H1 (cell line): ENCODE measurements around the gene OR14A16. TPM values are rescaled to one million over a fixed set of nuclear protein-coding genes. Genes with fewer than 3 reads are reported as not detected.

Experiments used
- JUN ChIP-seq: IDR thresholded peaks from 2 replicates; pipeline ENCODE4 v1.6.1; 2011; ENCODE audit warnings: low read depth, mild to moderate bottlenecking, improper control_type of control experiment, low read length
- KDM5A ChIP-seq: fragments of 200-600 bp; IDR thresholded peaks from 2 replicates; pipeline ENCODE4 v1.7.1; 2012; ENCODE audit warnings: mild to moderate bottlenecking, low read length, inconsistent platforms, mixed read lengths
- PHF8 ChIP-seq: fragments of 200-600 bp; sonication (generic); conservative IDR thresholded peaks from 2 replicates; pipeline ENCODE4 v1.7.1; 2012; ENCODE audit warnings: low read depth, mild to moderate bottlenecking, inconsistent platforms, low read length, moderate library complexity
- TAF1 ChIP-seq: IDR thresholded peaks from 2 replicates; pipeline ENCODE4 v1.6.1; 2011; ENCODE audit warnings: mild to moderate bottlenecking, low read depth, low read length
- ZNF274 ChIP-seq: IDR thresholded peaks from 2 replicates; pipeline ENCODE4 v1.7.0; 2012; ENCODE audit warnings: low read length, borderline replicate concordance; ENCODE audit errors: extremely low read depth
- polyA plus RNA-seq, 7 experiments: library from polyadenylated mRNA; depleted of rRNA in 3 of 7; stranded (reverse) in 5 of 7; unstranded in 2 of 7; fragments of >200 nt in 5 of 7; fragments of 200-250 nt in 2 of 7; gene quantifications; 1 replicate in 5 of 7; 2 replicates in 1 of 7; 4 replicates in 1 of 7; pipeline versions ENCODE4 v1.2.1 to v1.2.3, GENCODE V29; 2011 to 2013; ENCODE audit warnings: missing spikeins in 2 of 7, mixed read lengths in 2 of 7
- total RNA-seq: library from RNA; stranded (reverse); fragmentation: NEBNext Ultra II Directional; extraction: Animal tissue kit (Norgen Biotek cat#: 25700); gene quantifications from 2 replicates; pipeline ENCODE4 v1.2.1, GENCODE V29; 2021
- TF ChIP-seq, protein P1 (sequence below): fragments of 300-600 bp; sonication (generic); IDR thresholded peaks from 2 replicates; pipeline ENCODE4 v1.7.1; 2012; ENCODE audit warnings: low read length, moderate library complexity, mild to moderate bottlenecking, inconsistent platforms; ENCODE audit not compliant: insufficient replicate concordance
- TF ChIP-seq, protein P2 (sequence below): IDR thresholded peaks from 2 replicates; pipeline ENCODE4 v1.6.1; 2011; ENCODE audit warnings: low read length, improper control_type of control experiment

OR14A16 gene
- total and polyA plus RNA-seq, 2 of the 8 experiments (the other 6 are each of a cell fraction or from before 2014, with no cell fraction given), result not detected

DNA sequence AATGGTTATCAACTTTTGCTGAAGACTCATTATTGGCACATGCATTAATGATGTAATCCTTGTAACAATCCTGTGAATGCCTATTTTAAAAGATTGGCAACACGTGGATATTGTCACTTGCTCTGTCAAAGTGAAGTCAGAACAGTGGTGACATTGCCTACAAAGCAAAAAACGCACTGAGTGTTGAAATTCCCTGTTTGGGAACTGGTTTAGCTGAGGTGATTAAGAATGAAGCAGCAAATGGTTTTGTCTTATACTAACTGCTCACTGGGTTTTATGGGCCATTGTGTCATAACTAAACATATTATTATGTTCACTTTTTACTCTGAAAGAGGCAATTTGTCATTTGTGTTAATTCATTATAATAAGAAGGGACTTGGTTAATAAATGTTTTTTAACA lies 11.3 kb downstream of the OR14A16 start (continued):
- TF ChIP-seq, protein P1, sequence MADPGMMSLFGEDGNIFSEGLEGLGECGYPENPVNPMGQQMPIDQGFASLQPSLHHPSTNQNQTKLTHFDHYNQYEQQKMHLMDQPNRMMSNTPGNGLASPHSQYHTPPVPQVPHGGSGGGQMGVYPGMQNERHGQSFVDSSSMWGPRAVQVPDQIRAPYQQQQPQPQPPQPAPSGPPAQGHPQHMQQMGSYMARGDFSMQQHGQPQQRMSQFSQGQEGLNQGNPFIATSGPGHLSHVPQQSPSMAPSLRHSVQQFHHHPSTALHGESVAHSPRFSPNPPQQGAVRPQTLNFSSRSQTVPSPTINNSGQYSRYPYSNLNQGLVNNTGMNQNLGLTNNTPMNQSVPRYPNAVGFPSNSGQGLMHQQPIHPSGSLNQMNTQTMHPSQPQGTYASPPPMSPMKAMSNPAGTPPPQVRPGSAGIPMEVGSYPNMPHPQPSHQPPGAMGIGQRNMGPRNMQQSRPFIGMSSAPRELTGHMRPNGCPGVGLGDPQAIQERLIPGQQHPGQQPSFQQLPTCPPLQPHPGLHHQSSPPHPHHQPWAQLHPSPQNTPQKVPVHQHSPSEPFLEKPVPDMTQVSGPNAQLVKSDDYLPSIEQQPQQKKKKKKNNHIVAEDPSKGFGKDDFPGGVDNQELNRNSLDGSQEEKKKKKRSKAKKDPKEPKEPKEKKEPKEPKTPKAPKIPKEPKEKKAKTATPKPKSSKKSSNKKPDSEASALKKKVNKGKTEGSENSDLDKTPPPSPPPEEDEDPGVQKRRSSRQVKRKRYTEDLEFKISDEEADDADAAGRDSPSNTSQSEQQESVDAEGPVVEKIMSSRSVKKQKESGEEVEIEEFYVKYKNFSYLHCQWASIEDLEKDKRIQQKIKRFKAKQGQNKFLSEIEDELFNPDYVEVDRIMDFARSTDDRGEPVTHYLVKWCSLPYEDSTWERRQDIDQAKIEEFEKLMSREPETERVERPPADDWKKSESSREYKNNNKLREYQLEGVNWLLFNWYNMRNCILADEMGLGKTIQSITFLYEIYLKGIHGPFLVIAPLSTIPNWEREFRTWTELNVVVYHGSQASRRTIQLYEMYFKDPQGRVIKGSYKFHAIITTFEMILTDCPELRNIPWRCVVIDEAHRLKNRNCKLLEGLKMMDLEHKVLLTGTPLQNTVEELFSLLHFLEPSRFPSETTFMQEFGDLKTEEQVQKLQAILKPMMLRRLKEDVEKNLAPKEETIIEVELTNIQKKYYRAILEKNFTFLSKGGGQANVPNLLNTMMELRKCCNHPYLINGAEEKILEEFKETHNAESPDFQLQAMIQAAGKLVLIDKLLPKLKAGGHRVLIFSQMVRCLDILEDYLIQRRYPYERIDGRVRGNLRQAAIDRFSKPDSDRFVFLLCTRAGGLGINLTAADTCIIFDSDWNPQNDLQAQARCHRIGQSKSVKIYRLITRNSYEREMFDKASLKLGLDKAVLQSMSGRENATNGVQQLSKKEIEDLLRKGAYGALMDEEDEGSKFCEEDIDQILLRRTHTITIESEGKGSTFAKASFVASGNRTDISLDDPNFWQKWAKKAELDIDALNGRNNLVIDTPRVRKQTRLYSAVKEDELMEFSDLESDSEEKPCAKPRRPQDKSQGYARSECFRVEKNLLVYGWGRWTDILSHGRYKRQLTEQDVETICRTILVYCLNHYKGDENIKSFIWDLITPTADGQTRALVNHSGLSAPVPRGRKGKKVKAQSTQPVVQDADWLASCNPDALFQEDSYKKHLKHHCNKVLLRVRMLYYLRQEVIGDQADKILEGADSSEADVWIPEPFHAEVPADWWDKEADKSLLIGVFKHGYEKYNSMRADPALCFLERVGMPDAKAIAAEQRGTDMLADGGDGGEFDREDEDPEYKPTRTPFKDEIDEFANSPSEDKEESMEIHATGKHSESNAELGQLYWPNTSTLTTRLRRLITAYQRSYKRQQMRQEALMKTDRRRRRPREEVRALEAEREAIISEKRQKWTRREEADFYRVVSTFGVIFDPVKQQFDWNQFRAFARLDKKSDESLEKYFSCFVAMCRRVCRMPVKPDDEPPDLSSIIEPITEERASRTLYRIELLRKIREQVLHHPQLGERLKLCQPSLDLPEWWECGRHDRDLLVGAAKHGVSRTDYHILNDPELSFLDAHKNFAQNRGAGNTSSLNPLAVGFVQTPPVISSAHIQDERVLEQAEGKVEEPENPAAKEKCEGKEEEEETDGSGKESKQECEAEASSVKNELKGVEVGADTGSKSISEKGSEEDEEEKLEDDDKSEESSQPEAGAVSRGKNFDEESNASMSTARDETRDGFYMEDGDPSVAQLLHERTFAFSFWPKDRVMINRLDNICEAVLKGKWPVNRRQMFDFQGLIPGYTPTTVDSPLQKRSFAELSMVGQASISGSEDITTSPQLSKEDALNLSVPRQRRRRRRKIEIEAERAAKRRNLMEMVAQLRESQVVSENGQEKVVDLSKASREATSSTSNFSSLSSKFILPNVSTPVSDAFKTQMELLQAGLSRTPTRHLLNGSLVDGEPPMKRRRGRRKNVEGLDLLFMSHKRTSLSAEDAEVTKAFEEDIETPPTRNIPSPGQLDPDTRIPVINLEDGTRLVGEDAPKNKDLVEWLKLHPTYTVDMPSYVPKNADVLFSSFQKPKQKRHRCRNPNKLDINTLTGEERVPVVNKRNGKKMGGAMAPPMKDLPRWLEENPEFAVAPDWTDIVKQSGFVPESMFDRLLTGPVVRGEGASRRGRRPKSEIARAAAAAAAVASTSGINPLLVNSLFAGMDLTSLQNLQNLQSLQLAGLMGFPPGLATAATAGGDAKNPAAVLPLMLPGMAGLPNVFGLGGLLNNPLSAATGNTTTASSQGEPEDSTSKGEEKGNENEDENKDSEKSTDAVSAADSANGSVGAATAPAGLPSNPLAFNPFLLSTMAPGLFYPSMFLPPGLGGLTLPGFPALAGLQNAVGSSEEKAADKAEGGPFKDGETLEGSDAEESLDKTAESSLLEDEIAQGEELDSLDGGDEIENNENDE, result no peak
- no peak for TF ChIP-seq KDM5A
- TF ChIP-seq TAF1, result no peak
- TF ChIP-seq ZNF274, result no peak
- no peak for TF ChIP-seq PHF8
- no peak for TF ChIP-seq JUN
- TF ChIP-seq, protein P2, sequence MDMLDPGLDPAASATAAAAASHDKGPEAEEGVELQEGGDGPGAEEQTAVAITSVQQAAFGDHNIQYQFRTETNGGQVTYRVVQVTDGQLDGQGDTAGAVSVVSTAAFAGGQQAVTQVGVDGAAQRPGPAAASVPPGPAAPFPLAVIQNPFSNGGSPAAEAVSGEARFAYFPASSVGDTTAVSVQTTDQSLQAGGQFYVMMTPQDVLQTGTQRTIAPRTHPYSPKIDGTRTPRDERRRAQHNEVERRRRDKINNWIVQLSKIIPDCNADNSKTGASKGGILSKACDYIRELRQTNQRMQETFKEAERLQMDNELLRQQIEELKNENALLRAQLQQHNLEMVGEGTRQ, result no peak
